KG1 (cell line): ENCODE results near the gene CCR5AS.
"Not testable (repeated sequence)": the region's sequence is repeated elsewhere in the genome, so short reads cannot be mapped to it uniquely, and the experiment has no call there.

Source experiments
- DNase-seq: peaks from one replicate; lab custom pipeline; 2025; lab: John Stamatoyannopoulos, UW

Gene CCR5AS

GRCh38 chr3:46406788-46407611, at the start of gene CCR5AS, which contains the start of gene CCRL2:
Gene CCR5AS (minus strand): TSS chr3:46407066.
Gene CCRL2 (plus strand): TSS chr3:46407259. CDS start chr3:46408080, 821 bp downstream.
- peak; percentile 14 for DNase-seq

GRCh38 chr3:46456118-46456517, 49.3 kb upstream of the CCR5AS start:
- DNase-seq: no peak

GRCh38 chr3:46455231-46456115, 48.6 kb upstream of the CCR5AS start:
- no peak for DNase-seq

GRCh38 chr3:46454606-46455005, 47.7 kb upstream of the CCR5AS start:
- DNase-seq: no peak

- DNase-seq: no peak
Observed at GRCh38 chr3:46454209-46454595, 47.3 kb upstream of the CCR5AS start.

GRCh38 chr3:46453526-46454208, 46.8 kb upstream of the CCR5AS start:
- DNase-seq: no peak

GRCh38 chr3:46449755-46450552, 43.1 kb upstream of the CCR5AS start:
- no peak for DNase-seq

- DNase-seq: no peak
Observed at GRCh38 chr3:46448721-46449120, 41.9 kb upstream of the CCR5AS start.

GRCh38 chr3:46447228-46447985, 40.5 kb upstream of the CCR5AS start:
- DNase-seq: no peak

GRCh38 chr3:46442576-46443530, 36.0 kb upstream of the CCR5AS start:
- no peak for DNase-seq

- DNase-seq: no peak
Observed at GRCh38 chr3:46440531-46441294, 33.8 kb upstream of the CCR5AS start.

- no peak for DNase-seq
Observed at GRCh38 chr3:46438831-46439230, 32.0 kb upstream of the CCR5AS start.

GRCh38 chr3:46435081-46435726, 28.3 kb upstream of the CCR5AS start:
- DNase-seq: no peak

GRCh38 chr3:46433841-46434240, 27.0 kb upstream of the CCR5AS start:
- DNase-seq: no peak

GRCh38 chr3:46433118-46433517, 26.3 kb upstream of the CCR5AS start:
- not testable (repeated sequence) for DNase-seq

GRCh38 chr3:46431905-46432304, 25.0 kb upstream of the CCR5AS start:
- DNase-seq: not testable (repeated sequence)

- not testable (repeated sequence) for DNase-seq
Observed at GRCh38 chr3:46430879-46431278, 24.0 kb upstream of the CCR5AS start.

- no peak for DNase-seq
Observed at GRCh38 chr3:46429671-46430070, 22.8 kb upstream of the CCR5AS start.
